SK-N-SH (cell line): Measurements from ENCODE around the gene ATP6V1F. TPM values are rescaled to one million over a fixed set of nuclear protein-coding genes. Genes with fewer than 3 reads are reported as not detected.

ENCODE experiments used
- CTCF ChIA-PET: fragments of 300-600, 350-600 bp; formaldehyde crosslinking; extraction: SDS; loops from one replicate; lab custom pipeline; 2021; lab: Yijun Ruan, JAX
- POLR2A ChIA-PET: fragments of 350-600 bp; sonication (Branson Sonifier 250); formaldehyde crosslinking; extraction: SDS; loops from one replicate; lab custom pipeline; 2020; ENCODE audit warnings: antibody characterized with exemption, inconsistent platforms; lab: Yijun Ruan, JAX
- DNase-seq: peaks from one replicate; pipeline ENCODE4 v3.0.0; 2012
- H2AFZ ChIP-seq: fragments of 200-600 bp; sonication (generic); 2 replicates; pipeline ENCODE4 v1.8.1; 2016; ENCODE audit warnings: antibody characterized with exemption, mild to moderate bottlenecking, low read depth
- H3F3A ChIP-seq: fragments of 200-600 bp; sonication (generic); replicated peaks from 2 replicates; pipeline ENCODE3; 2016; ENCODE audit warnings: antibody characterized with exemption, mild to moderate bottlenecking; ENCODE audit not compliant: insufficient read depth
- H3K27ac ChIP-seq, 2 experiments: fragments of 200-500 bp in 1 of 2; fragments of 200-600 bp in 1 of 2; sonication (Bioruptor generic) in 1 of 2; sonication (generic), shearing (Covaris generic) in 1 of 2; 2 replicates each; pipeline versions ENCODE4 v1.5.1 to v1.6.1; 2014 to 2016; ENCODE audit warnings: low read depth in 2 of 2, inconsistent platforms in 1 of 2, low read length in 1 of 2, mild to moderate bottlenecking in 1 of 2, mixed read lengths in 1 of 2
- H3K27me3 ChIP-seq: fragments of 200-600 bp; sonication (generic), shearing (Covaris generic); 2 replicates; pipeline ENCODE4 v1.6.1; 2016; ENCODE audit warnings: mixed run types; ENCODE audit not compliant: insufficient read depth
- H3K36me3 ChIP-seq, 2 experiments: fragments of 200-500 bp in 1 of 2; fragments of 200-600 bp in 1 of 2; sonication (Bioruptor generic) in 1 of 2; sonication (generic) in 1 of 2; replicated peaks in 1 of 2; 2 replicates each; pipeline versions ENCODE3 to v1.5.1; 2014 to 2016; ENCODE audit warnings: low read length in 1 of 2, mild to moderate bottlenecking in 1 of 2; ENCODE audit not compliant: insufficient read depth in 2 of 2, control insufficient read depth in 1 of 2
- H3K4me1 ChIP-seq, 2 experiments: fragments of 200-500 bp in 1 of 2; fragments of 200-600 bp in 1 of 2; sonication (Bioruptor generic) in 1 of 2; sonication (generic), shearing (Covaris generic) in 1 of 2; 2 replicates each; pipeline versions ENCODE4 v1.5.1 to v1.6.1; 2014 to 2016; ENCODE audit warnings: low read depth in 1 of 2, low read length in 1 of 2, mixed run types in 1 of 2; ENCODE audit not compliant: insufficient read depth in 2 of 2, control insufficient read depth in 1 of 2
- H3K4me2 ChIP-seq: fragments of 200-600 bp; sonication (generic), shearing (Covaris generic); 2 replicates; pipeline ENCODE4 v1.6.1; 2017; ENCODE audit warnings: mixed run types
- H3K4me3 ChIP-seq, 2 experiments: fragments of 200-500 bp in 1 of 2; fragments of 200-600 bp in 1 of 2; sonication (Bioruptor generic) in 1 of 2; sonication (generic), shearing (Covaris generic) in 1 of 2; 2 replicates each; pipeline versions ENCODE4 v1.5.1 to v1.8.1; 2014 to 2016; ENCODE audit warnings: low read depth in 2 of 2, inconsistent platforms in 1 of 2, low read length in 1 of 2, mild to moderate bottlenecking in 1 of 2, mixed read lengths in 1 of 2, moderate library complexity in 1 of 2
- H3K79me2 ChIP-seq: fragments of 200-600 bp; sonication (generic); 2 replicates; pipeline ENCODE4 v1.8.1; 2017; ENCODE audit warnings: mild to moderate bottlenecking; ENCODE audit not compliant: insufficient read depth
- H3K9ac ChIP-seq: fragments of 200-600 bp; sonication (generic); 2 replicates; pipeline ENCODE4 v1.6.1; 2017; ENCODE audit warnings: mixed run types
- H3K9me2 ChIP-seq: fragments of 200-600 bp; sonication (generic); 2 replicates; pipeline ENCODE4 v1.6.1; 2017; ENCODE audit warnings: mixed run types
- H3K9me3 ChIP-seq: fragments of 200-600 bp; sonication (generic); 2 replicates; pipeline ENCODE4 v1.6.1; 2017; ENCODE audit warnings: mixed run types, mild to moderate bottlenecking, moderate library complexity
- H4K20me1 ChIP-seq: fragments of 200-600 bp; sonication (generic); 2 replicates; pipeline ENCODE4 v1.6.1; 2017; ENCODE audit warnings: mild to moderate bottlenecking, mixed run types; ENCODE audit not compliant: insufficient read depth
- CTCF ChIP-seq: fragments of 200-600 bp; sonication (generic); IDR thresholded peaks from 2 replicates; pipeline ENCODE4 v1.6.1; 2017; ENCODE audit warnings: antibody characterized with exemption, mild to moderate bottlenecking, moderate library complexity
- ELF1 ChIP-seq: IDR thresholded peaks from 2 replicates; pipeline ENCODE4 v1.4.0; 2012
- FOSL2 ChIP-seq: IDR thresholded peaks from 2 replicates; pipeline ENCODE4 v1.4.0; 2012; ENCODE audit warnings: low read depth, mild to moderate bottlenecking, moderate library complexity, borderline replicate concordance
- IRF3 ChIP-seq: fragments of 150-350 bp; IDR thresholded peaks from 2 replicates; pipeline ENCODE4 v1.6.1; 2016; ENCODE audit warnings: mild to moderate bottlenecking, low read depth, low read length
- NFIC ChIP-seq: IDR thresholded peaks from 2 replicates; pipeline ENCODE4 v1.4.0; 2012; ENCODE audit warnings: borderline replicate concordance
- NRF1 ChIP-seq: IDR thresholded peaks from 2 replicates; pipeline ENCODE4 v1.6.1; 2012; ENCODE audit warnings: low read depth, mild to moderate bottlenecking, low read length
- RXRA ChIP-seq: IDR thresholded peaks from 2 replicates; pipeline ENCODE4 v1.4.0; 2012; ENCODE audit warnings: low read depth, mild to moderate bottlenecking, borderline replicate concordance
- ZBTB33 ChIP-seq: IDR thresholded peaks from 2 replicates; pipeline ENCODE4 v1.4.0; 2012; ENCODE audit warnings: low read depth, borderline replicate concordance
- WGBS: methylation state at CpG from one replicate; pipeline ENCODE4 v1.1.6; 2017; ENCODE audit warnings: low lambda C conversion rate; 5-methylcytosine and 5-hydroxymethylcytosine counted together
- polyA plus RNA-seq, 3 experiments: library from polyadenylated mRNA; depleted of rRNA; stranded (reverse); fragments of >200 nt; gene quantifications; 2 replicates each; pipeline ENCODE4 v1.2.3, GENCODE V29; 2012

The ATP6V1F gene
- polyA plus RNA-seq, 1 of the 3 experiments (the other 2 are of a cell fraction): 495 TPM

GRCh38 chr7:128894101-128894440 is 31.4 kb downstream of the ATP6V1F start:
- WGBS: 80% methylated on average over 6 of the region's 6 CpGs
- ChIA-PET POLR2A (no interaction called here), CTCF (interaction anchor here (0.5 to 4.1 kb wide), 5 partner anchors 9 to 434 kb away, joined by 3 to 31 read pairs (median 5); no protein-coding TSS in a partner anchor)
- H4K20me1 ChIP-seq: no peaks in the 10 kb centered on the region
- DNase-seq: peak; percentile 23
- no peak overlapping the region for H3K9ac ChIP-seq
- H3K4me2 ChIP-seq: no peak overlapping the region
- H3K4me3 ChIP-seq: no peak overlapping the region
- H3K4me1 ChIP-seq: no peaks in the 10 kb centered on the region; a peak in 1 of 4 replicates
- H3K79me2 ChIP-seq: no peaks in the 10 kb centered on the region
- no peak overlapping the region for H2AFZ ChIP-seq
- H3F3A ChIP-seq: no peaks in the 10 kb centered on the region
- H3K9me3 ChIP-seq: 0 out of 2 replicates have a peak, but pooled peaks cover 3% of the 10 kb centered on the region
- H3K9me2 ChIP-seq: no peaks in the 10 kb centered on the region
- H3K36me3 ChIP-seq: no peaks in the 10 kb centered on the region
- TF ChIP-seq ZBTB33: no peak
- TF ChIP-seq, all 33 proteins: peak for 0
- no peak overlapping the region for H3K27ac ChIP-seq
- peaks cover 14% of the 10 kb centered on the region; the same call in 1 of the 2 replicates for H3K27me3 ChIP-seq

- H3K9me3 ChIP-seq: 0 out of 2 replicates have a peak, but pooled peaks cover 8% of the 10 kb centered on the region
- H2AFZ ChIP-seq: no peak overlapping the region
- no peaks in the 10 kb centered on the region for H3K79me2 ChIP-seq
- ChIA-PET CTCF (interaction anchor here (0.6 to 4.1 kb wide), 4 partner anchors 9 to 269 kb away, joined by 3 to 31 read pairs (median 4); no protein-coding TSS in a partner anchor), POLR2A (no interaction called here)
- H3K4me3 ChIP-seq: no peak overlapping the region
- peaks cover 4% of the 10 kb centered on the region; the same call in 1 of the 2 replicates for H3K27me3 ChIP-seq
- WGBS: 54% methylated on average over 3 of the region's 3 CpGs
- no peaks in the 10 kb centered on the region for H4K20me1 ChIP-seq
- no peaks in the 10 kb centered on the region for H3F3A ChIP-seq
- no peaks in the 10 kb centered on the region for H3K36me3 ChIP-seq
- no peak overlapping the region for H3K9ac ChIP-seq
- no peak overlapping the region for H3K4me2 ChIP-seq
- H3K4me1 ChIP-seq: no peaks in the 10 kb centered on the region; a peak in 1 of 4 replicates
- DNase-seq: no peak
- TF ChIP-seq IRF3: no peak
- no peak for TF ChIP-seq NFIC
- TF ChIP-seq ELF1: no peak
- no peak for TF ChIP-seq RXRA
- no peak for TF ChIP-seq NRF1
- TF ChIP-seq CTCF: no peak
- TF ChIP-seq FOSL2: no peak
- TF ChIP-seq, all 33 proteins: peak for 0
- H3K27ac ChIP-seq: no peak overlapping the region
- no peaks in the 10 kb centered on the region for H3K9me2 ChIP-seq
Observed at GRCh38 chr7:128895320-128895719, 32.7 kb downstream of the ATP6V1F start.
